SK-N-SH (cell line): ENCODE measurements around the gene NME2.

Experiments
- CTCF ChIP-seq: fragments of 200-600 bp; sonication (generic); IDR thresholded peaks from 2 replicates; pipeline ENCODE4 v1.6.1; 2017; ENCODE audit warnings: antibody characterized with exemption, mild to moderate bottlenecking, moderate library complexity
- FOXM1 ChIP-seq: IDR thresholded peaks from 2 replicates; pipeline ENCODE4 v1.4.0; 2012; ENCODE audit warnings: low read depth, mild to moderate bottlenecking
- TAF1 ChIP-seq: IDR thresholded peaks from 2 replicates; pipeline ENCODE4 v1.6.1; 2012; ENCODE audit warnings: low read depth, mild to moderate bottlenecking, low read length, moderate library complexity, borderline replicate concordance

GRCh38 chr17:51221322-51221721 is 55.1 kb downstream of the NME2 start:
- TF ChIP-seq CTCF (no peak), FOXM1 (no peak), TAF1 (no peak)
